ENCODE measurements around the gene EMD.

GRCh38 chrX:154396973-154397887 lies 18.1 kb downstream of the EMD start:
- no peak for TF ChIP-seq CTCF (IDR thresholded peaks at IDR 0.05 in 8 of 11, conservative IDR thresholded peaks at IDR 0.05 in 3 of 11)
- TF ChIP-seq POLR2A (IDR thresholded peaks at IDR 0.05), result peak in 1 of 3 donors; percentile 16
- TF ChIP-seq POLR2AphosphoS5 (IDR thresholded peaks at IDR 0.05), result peak; percentile 2 to 30 (median 3)
